GM23248 (cell line): ENCODE data around the gene GAL3ST3.
"Not testable (repeated sequence)": the region's sequence is repeated elsewhere in the genome, so short reads cannot be mapped to it uniquely, and the experiment has no call there.

ENCODE experiments used
- EZH2 ChIP-seq: fragments of 200-600 bp; sonication (generic); IDR thresholded peaks from 2 replicates; pipeline ENCODE4 v1.6.1; 2018; ENCODE audit warnings: antibody characterized with exemption, mild to moderate bottlenecking; ENCODE audit not compliant: insufficient read depth, poor library complexity, severe bottlenecking
- EZH2phosphoT487 ChIP-seq: fragments of 200-600 bp; sonication (generic); IDR thresholded peaks from 2 replicates; pipeline ENCODE4 v1.6.1; 2018; ENCODE audit warnings: antibody characterized with exemption, moderate library complexity, mild to moderate bottlenecking, low read depth; ENCODE audit not compliant: insufficient read depth

GRCh38 chr11:66010036-66010435, 38.9 kb downstream of the GAL3ST3 start:
- TF ChIP-seq EZH2phosphoT487, EZH2: not testable (repeated sequence)
